K562 (cell line): ENCODE data around the gene DUSP9. TPM values are rescaled to one million over a fixed set of nuclear protein-coding genes. Genes with fewer than 3 reads are reported as not detected.

Experiments
- ATF1 ChIP-seq, 2 experiments: fragments of 450-650 bp in 1 of 2; IDR thresholded peaks; 2 replicates each; pipeline ENCODE4 v1.6.1; 2016; ENCODE audit warnings: missing compliant biosample characterization in 1 of 2, missing genetic modification characterization in 1 of 2
- CREM ChIP-seq: IDR thresholded peaks from 2 replicates; pipeline ENCODE4 v1.6.1; 2014; ENCODE audit warnings: antibody characterized with exemption, low read depth
- HSF4 ChIP-seq: fragments of 250-450 bp; sonication (Bioruptor Pico); IDR thresholded peaks from 2 replicates; pipeline ENCODE4 v2.1.2; 2022; ENCODE audit warnings: mild to moderate bottlenecking, moderate library complexity, borderline replicate concordance
- KDM5B ChIP-seq: fragments of 200-600 bp; sonication (generic); IDR thresholded peaks from 2 replicates; pipeline ENCODE4 v1.6.1; 2012; ENCODE audit warnings: low read depth, mild to moderate bottlenecking, moderate library complexity, low read length, control low read depth, inconsistent platforms; ENCODE audit not compliant: insufficient replicate concordance
- MXI1 ChIP-seq: IDR thresholded peaks from 2 replicates; pipeline ENCODE4 v1.6.1; 2011; ENCODE audit warnings: low read depth, mild to moderate bottlenecking, improper control_type of control experiment, low read length
- PHB2 ChIP-seq: fragments of 450-650 bp; IDR thresholded peaks from 2 replicates; pipeline ENCODE4 v1.6.1; 2017; ENCODE audit warnings: low read depth
- POLR2AphosphoS2 ChIP-seq: IDR thresholded peaks from 2 replicates; pipeline ENCODE4 v1.6.1; 2012; ENCODE audit warnings: low read length, improper control_type of control experiment
- POLR2G ChIP-seq: fragments of 200-400 bp; formaldehyde crosslinking; IDR thresholded peaks from 2 replicates; pipeline ENCODE4 v1.6.1; 2017; ENCODE audit warnings: low read depth, mild to moderate bottlenecking, antibody characterized with exemption, low read length, moderate library complexity
- PTBP1 ChIP-seq: fragments of 200-400 bp; formaldehyde crosslinking; IDR thresholded peaks from 2 replicates; pipeline ENCODE4 v1.6.1; 2017; ENCODE audit warnings: low read depth, low read length
- XRCC3 ChIP-seq: fragments of 450-650 bp; IDR thresholded peaks from 2 replicates; pipeline ENCODE4 v1.6.1; 2017; ENCODE audit warnings: mild to moderate bottlenecking, moderate library complexity
- ZNF263 ChIP-seq: sonication (generic); formaldehyde crosslinking; IDR thresholded peaks from 2 replicates; pipeline ENCODE4 v1.8.0; 2022; ENCODE audit warnings: mild to moderate bottlenecking, missing genetic modification reagents, borderline replicate concordance
- ZNF347 ChIP-seq: fragments of 450-650 bp; formaldehyde crosslinking; IDR thresholded peaks from 2 replicates; pipeline ENCODE4 v1.4.0; 2020; ENCODE audit warnings: low read depth, mild to moderate bottlenecking, moderate library complexity
- ZNF589 ChIP-seq: fragments of 200-800 bp; sonication (Bioruptor generic); IDR thresholded peaks from 2 replicates; pipeline ENCODE4 v1.6.1; 2016; ENCODE audit warnings: low read depth, missing genetic modification characterization, missing compliant biosample characterization
- ZNF785 ChIP-seq: fragments of 250-450 bp; sonication (Bioruptor Pico); IDR thresholded peaks from 2 replicates; pipeline ENCODE4 v1.4.0; 2020; ENCODE audit warnings: mild to moderate bottlenecking
- polyA plus RNA-seq, 8 experiments: library from polyadenylated mRNA; depleted of rRNA in 4 of 8; stranded (reverse) in 5 of 8; unstranded in 3 of 8; fragments of >200 nt; fragmentation: Nextera tagmentation in 2 of 8; fragmentation: Illumina TruSeq in 1 of 8; extraction: Ambion mirVana in 2 of 8; extraction: Trizol in 1 of 8; gene quantifications; 2 replicates each; pipeline versions ENCODE4 v1.2.1 to v1.2.3, GENCODE V29; 2011 to 2014; ENCODE audit warnings: inconsistent platforms in 1 of 8, missing spikeins in 1 of 8
- total RNA-seq, 7 experiments: library from RNA; depleted of rRNA in 6 of 7; stranded (reverse); fragments of >200 nt in 6 of 7; fragmentation: Illumina TruSeq in 2 of 7; extraction: Trizol in 2 of 7; gene quantifications; 2 replicates each; pipeline versions ENCODE4 v1.2.1 to v1.2.3, GENCODE V29; 2011 to 2021; ENCODE audit warnings: low replicate concordance in 1 of 7

DUSP9 gene
- total and polyA plus RNA-seq, 9 of the 15 experiments (the other 6 are each of a cell fraction or from before 2014, with no cell fraction given), result 0.11 to 14.1 (median 5.5) TPM

GRCh38 chrX:153685751-153686696, 39.0 kb downstream of the DUSP9 start (continued):
- TF ChIP-seq PTBP1 (no peak), POLR2AphosphoS2 (no peak), ZNF263 (CRISPR knock-in tag) (peak; percentile 98), XRCC3 (no peak), PHB2 (no peak), ZNF589 (CRISPR knock-in tag) (0 out of 2 replicates have a peak, but pooled peaks have one; percentile 40), HSF4 (CRISPR knock-in tag) (no peak), ATF1 (CRISPR knock-in tag; IDR thresholded peaks at IDR 0.05) (no peak), ATF1 (tag; IDR thresholded peaks at IDR 0.05) (peak; percentile 81), ZNF347 (CRISPR knock-in tag) (no peak), ZNF785 (no peak), KDM5B (peak; percentile 43), POLR2G (peak; percentile 55), CREM (peak; percentile 73), MXI1 (no peak)
